HEK293T (cell line): Measurements from ENCODE around the gene NOP53.

Source experiments
- ELF4 ChIP-seq: fragments of 450-650 bp; IDR thresholded peaks from 2 replicates; pipeline ENCODE4 v1.6.1; 2017; ENCODE audit warnings: antibody characterized with exemption
- HDGF ChIP-seq: fragments of 450-650 bp; IDR thresholded peaks from 2 replicates; pipeline ENCODE4 v1.6.1; 2017; ENCODE audit warnings: antibody characterized with exemption, borderline replicate concordance
- PKNOX1 ChIP-seq: fragments of 450-650 bp; IDR thresholded peaks from 2 replicates; pipeline ENCODE4 v1.6.1; 2016
- SP1 ChIP-seq: fragments of 450-650 bp; IDR thresholded peaks from 2 replicates; pipeline ENCODE4 v1.6.1; 2017
- ZNF384 ChIP-seq: fragments of 450-650 bp; IDR thresholded peaks from 2 replicates; pipeline ENCODE4 v1.6.1; 2016

- TF ChIP-seq ZNF384 (no peak), SP1 (no peak), HDGF (no peak), ELF4 (no peak), PKNOX1 (no peak)
Observed at GRCh38 chr19:47714339-47714738, 31.0 kb upstream of the NOP53 start.
